ENCODE results near the gene RNGTT.

DNA sequence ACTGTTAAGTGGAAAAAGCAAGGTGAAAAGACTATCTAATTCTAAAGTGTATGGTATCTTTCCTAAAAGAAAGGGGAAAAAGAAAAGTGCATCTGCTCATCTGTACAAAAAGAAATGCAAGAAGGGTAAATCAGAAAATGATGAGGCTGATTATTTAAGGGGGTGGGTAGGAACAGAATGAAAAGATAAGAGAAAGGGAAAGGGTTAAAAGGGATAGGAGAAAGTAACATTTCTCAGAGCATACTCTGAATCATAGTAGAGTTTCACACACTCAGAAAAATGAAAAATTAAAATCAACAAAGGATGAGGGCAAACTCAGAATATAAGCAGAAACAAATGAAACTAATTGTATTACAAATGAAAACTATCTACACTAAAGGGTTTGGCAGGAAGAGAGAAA is 79.1 kb downstream of the RNGTT start:
- TF ChIP-seq, protein P1, sequence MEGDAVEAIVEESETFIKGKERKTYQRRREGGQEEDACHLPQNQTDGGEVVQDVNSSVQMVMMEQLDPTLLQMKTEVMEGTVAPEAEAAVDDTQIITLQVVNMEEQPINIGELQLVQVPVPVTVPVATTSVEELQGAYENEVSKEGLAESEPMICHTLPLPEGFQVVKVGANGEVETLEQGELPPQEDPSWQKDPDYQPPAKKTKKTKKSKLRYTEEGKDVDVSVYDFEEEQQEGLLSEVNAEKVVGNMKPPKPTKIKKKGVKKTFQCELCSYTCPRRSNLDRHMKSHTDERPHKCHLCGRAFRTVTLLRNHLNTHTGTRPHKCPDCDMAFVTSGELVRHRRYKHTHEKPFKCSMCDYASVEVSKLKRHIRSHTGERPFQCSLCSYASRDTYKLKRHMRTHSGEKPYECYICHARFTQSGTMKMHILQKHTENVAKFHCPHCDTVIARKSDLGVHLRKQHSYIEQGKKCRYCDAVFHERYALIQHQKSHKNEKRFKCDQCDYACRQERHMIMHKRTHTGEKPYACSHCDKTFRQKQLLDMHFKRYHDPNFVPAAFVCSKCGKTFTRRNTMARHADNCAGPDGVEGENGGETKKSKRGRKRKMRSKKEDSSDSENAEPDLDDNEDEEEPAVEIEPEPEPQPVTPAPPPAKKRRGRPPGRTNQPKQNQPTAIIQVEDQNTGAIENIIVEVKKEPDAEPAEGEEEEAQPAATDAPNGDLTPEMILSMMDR (IDR thresholded peaks at IDR 0.05; ENCODE audit: low read depth, low read length) = no peak
- no peak for TF ChIP-seq POLR2A (IDR thresholded peaks at IDR 0.05; ENCODE audit: extremely low read depth, insufficient read length)
- TF ChIP-seq, protein P2, sequence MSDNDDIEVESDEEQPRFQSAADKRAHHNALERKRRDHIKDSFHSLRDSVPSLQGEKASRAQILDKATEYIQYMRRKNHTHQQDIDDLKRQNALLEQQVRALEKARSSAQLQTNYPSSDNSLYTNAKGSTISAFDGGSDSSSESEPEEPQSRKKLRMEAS (IDR thresholded peaks at IDR 0.05; ENCODE audit: low read depth, low read length) = no peak

Measured in NB4 (cell line).